A549 (cell line): Measurements from ENCODE around the gene MEGF9. TPM values are rescaled to one million over a fixed set of nuclear protein-coding genes. Genes with fewer than 3 reads are reported as not detected.
"Not testable (repeated sequence)": the region's sequence is repeated elsewhere in the genome, so short reads cannot be mapped to it uniquely, and the experiment has no call there.

Source experiments
- ATAC-seq, 2 experiments: fragments of 200-7000 bp in 1 of 2; fragments of >200 bp in 1 of 2; cut with Nextera tagmentation in 1 of 2; cut with Tn5 transposase in 1 of 2; 3 replicates each; pipeline versions ENCODE4 v1.8.0 to v1.9.1; 2018 to 2020; ENCODE audit warnings: mild to moderate bottlenecking in 1 of 2, moderate library complexity in 1 of 2
- CTCF ChIA-PET: fragments of 300-600 bp; sonication (Branson Sonifier 250); formaldehyde crosslinking; extraction: SDS; loops from one replicate; lab custom pipeline; 2021; ENCODE audit warnings: antibody characterized with exemption, inconsistent platforms; lab: Yijun Ruan, JAX
- POLR2A ChIA-PET: fragments of 350-600 bp; formaldehyde crosslinking; extraction: SDS; loops from one replicate; lab custom pipeline; 2021; ENCODE audit warnings: antibody characterized with exemption, inconsistent platforms; lab: Yijun Ruan, JAX
- DNase-seq, 2 experiments: peaks; one replicate each; pipeline versions ENCODE4 v3.0.0 to v3.0.0-alpha.2; 2011 to 2016; ENCODE audit warnings: low read depth in 1 of 2, low spot score in 1 of 2
- FAIRE-seq: peaks from 2 replicates; lab custom pipeline; 2011; peaks lifted over from hg19 to GRCh38; lab: Jason Lieb, UNC
- H3K27ac ChIP-seq, 2 experiments: fragments of >200 bp; sonication (Bioruptor Twin); formaldehyde crosslinking; 3 replicates each; pipeline ENCODE4 v1.5.1; 2016 to 2017
- H3K4me1 ChIP-seq: fragments of >200 bp; sonication (Bioruptor Twin); formaldehyde crosslinking; 3 replicates; pipeline ENCODE4 v1.6.1; 2016
- H3K4me2 ChIP-seq: fragments of >200 bp; sonication (Bioruptor Twin); formaldehyde crosslinking; 3 replicates; pipeline ENCODE4 v1.6.1; 2016
- H3K4me3 ChIP-seq: fragments of >200 bp; sonication (Bioruptor Twin); formaldehyde crosslinking; 3 replicates; pipeline ENCODE4 v1.5.1; 2016
- H3K9me3 ChIP-seq: fragments of >200 bp; sonication (Bioruptor Twin); formaldehyde crosslinking; 3 replicates; pipeline ENCODE4 v1.6.1; 2016
- ATOH8 ChIP-seq: fragments of 250-450 bp; sonication (Bioruptor Pico); IDR thresholded peaks from 2 replicates; pipeline ENCODE4 v1.5.0; 2020; ENCODE audit warnings: low read depth, mild to moderate bottlenecking, moderate library complexity
- BCL3 ChIP-seq: fragments of >200 bp; sonication (Bioruptor Twin); formaldehyde crosslinking; IDR thresholded peaks from 3 replicates; pipeline ENCODE4 v1.6.1; 2016
- CEBPB ChIP-seq, 2 experiments: fragments of >200 bp in 1 of 2; sonication (Bioruptor Twin) in 1 of 2; formaldehyde crosslinking in 1 of 2; IDR thresholded peaks; 2 replicates each; pipeline ENCODE4 v1.6.1; 2012 to 2016
- CTCF ChIP-seq: fragments of >200 bp; sonication (Bioruptor Twin); formaldehyde crosslinking; IDR thresholded peaks from 3 replicates; pipeline ENCODE4 v1.5.1; 2016
- E2F6 ChIP-seq: IDR thresholded peaks from 2 replicates; pipeline ENCODE4 v1.6.1; 2012; ENCODE audit warnings: low read depth, borderline replicate concordance
- EHMT2 ChIP-seq: fragments of 200-600 bp; sonication (generic); IDR thresholded peaks from 2 replicates; pipeline ENCODE4 v1.6.1; 2016; ENCODE audit warnings: antibody characterized with exemption, low read depth, mild to moderate bottlenecking, moderate library complexity
- FOSL2 ChIP-seq, 2 experiments: fragments of 450-650 bp in 1 of 2; fragments of >200 bp in 1 of 2; sonication (Bioruptor Twin) in 1 of 2; formaldehyde crosslinking; IDR thresholded peaks; 2 replicates each; pipeline versions ENCODE4 v1.5.0 to v1.6.1; 2016 to 2020; ENCODE audit warnings: mild to moderate bottlenecking in 1 of 2, moderate library complexity in 1 of 2
- HDAC2 ChIP-seq: fragments of 200-600 bp; sonication (generic); IDR thresholded peaks from 2 replicates; pipeline ENCODE4 v1.6.1; 2016
- HEYL ChIP-seq: fragments of 250-450 bp; sonication (Bioruptor Pico); IDR thresholded peaks from 2 replicates; pipeline ENCODE4 v1.8.0; 2021; ENCODE audit warnings: mild to moderate bottlenecking, moderate library complexity
- HOXB13 ChIP-seq: fragments of 250-450 bp; sonication (Bioruptor Pico); IDR thresholded peaks from 2 replicates; pipeline ENCODE4 v1.5.0; 2020; ENCODE audit warnings: low read depth, mild to moderate bottlenecking, moderate library complexity
- JUN ChIP-seq, 2 experiments: fragments of >200 bp; sonication (Bioruptor Twin); formaldehyde crosslinking; IDR thresholded peaks; 2 replicates in 1 of 2; 3 replicates in 1 of 2; pipeline ENCODE4 v1.6.1; 2016 to 2017
- KDM1A ChIP-seq: fragments of 200-600 bp; sonication (generic); IDR thresholded peaks from 2 replicates; pipeline ENCODE4 v1.6.1; 2016; ENCODE audit warnings: low read depth, mild to moderate bottlenecking
- MAZ ChIP-seq: fragments of 150-350 bp; IDR thresholded peaks from 2 replicates; pipeline ENCODE4 v1.6.1; 2014; ENCODE audit warnings: antibody characterized with exemption, low read depth, low read length, borderline replicate concordance
- PHF8 ChIP-seq: fragments of 200-600 bp; sonication (generic); IDR thresholded peaks from 2 replicates; pipeline ENCODE4 v1.6.1; 2016; ENCODE audit warnings: low read depth, mild to moderate bottlenecking, antibody characterized with exemption, moderate library complexity, borderline replicate concordance
- RAD21 ChIP-seq, 2 experiments: fragments of >200 bp in 1 of 2; sonication (Bioruptor Twin) in 1 of 2; formaldehyde crosslinking in 1 of 2; IDR thresholded peaks in 1 of 2; conservative IDR thresholded peaks in 1 of 2; 2 replicates in 1 of 2; 3 replicates in 1 of 2; pipeline ENCODE4 v1.6.1; 2012 to 2018; ENCODE audit warnings: inconsistent platforms in 1 of 2
- REST ChIP-seq: fragments of 200-600 bp; sonication (generic); IDR thresholded peaks from 2 replicates; pipeline ENCODE4 v1.6.1; 2016; ENCODE audit warnings: antibody characterized with exemption, mild to moderate bottlenecking, moderate library complexity
- RFX5 ChIP-seq: fragments of 450-650 bp; IDR thresholded peaks from 2 replicates; pipeline ENCODE4 v1.7.1; 2014; ENCODE audit warnings: antibody characterized with exemption, mild to moderate bottlenecking, moderate library complexity
- USF2 ChIP-seq: fragments of 450-650 bp; IDR thresholded peaks from 2 replicates; pipeline ENCODE4 v1.6.1; 2014; ENCODE audit warnings: antibody characterized with exemption
- ZFP36 ChIP-seq: fragments of 450-650 bp; IDR thresholded peaks from 2 replicates; pipeline ENCODE4 v1.6.1; 2014; ENCODE audit warnings: borderline replicate concordance; ENCODE audit not compliant: partially characterized antibody
- ZNF302 ChIP-seq: fragments of 250-450 bp; sonication (Bioruptor Pico); IDR thresholded peaks from 2 replicates; pipeline ENCODE4 v1.9.0; 2021; ENCODE audit warnings: inconsistent platforms, mild to moderate bottlenecking, moderate library complexity
- WGBS: methylation state at CpG from one replicate; pipeline ENCODE4 v1.1.6; 2017; ENCODE audit errors: missing lambda C conversion rate; 5-methylcytosine and 5-hydroxymethylcytosine counted together
- polyA plus RNA-seq, 4 experiments: library from polyadenylated mRNA; depleted of rRNA in 3 of 4; stranded (reverse); fragments of >200 nt; fragmentation: RNase III in 1 of 4; extraction: RNeasy Plus Mini Kit Qiagen cat#74134 plus additional on column Dnase treatment in 1 of 4; gene quantifications; 2 replicates in 3 of 4; 3 replicates in 1 of 4; pipeline ENCODE4 v1.2.3, GENCODE V29; 2011 to 2017

MEGF9 gene
- polyA plus RNA-seq, 2 of the 4 experiments (the other 2 are of a cell fraction) = 25.7 to 33.4 TPM

- ATAC-seq, FAIRE-seq: not testable (repeated sequence)
Measured at GRCh38 chr9:120640874-120641273, 73.4 kb downstream of the MEGF9 start.

GRCh38 chr9:120640380-120640779 is 73.9 kb downstream of the MEGF9 start:
- no peak for ATAC-seq
- CTCF ChIA-PET = no interaction called here
- FAIRE-seq = no peak
- peak overlapping the region; percentile 7; the same call in 1 of the 3 replicates for H3K4me2 ChIP-seq
- TF ChIP-seq ZNF302 (CRISPR knock-in tag) (no peak), E2F6 (no peak), ZFP36 (no peak), CEBPB (IDR thresholded peaks at IDR 0.05) (peak; percentile 63 to 70; a peak in 3 of 4 replicates)
- TF ChIP-seq, all 56 proteins: peak for 1
- peaks cover 61% of the 10 kb centered on the region for H3K4me1 ChIP-seq
- H3K27ac ChIP-seq = peak overlapping the region; percentile 11 to 23; a peak in 3 of 6 replicates
- POLR2A ChIA-PET = no interaction called here
- 79% methylated on average over 2 of the region's 2 CpGs for WGBS
- DNase-seq = no peak
- H3K9me3 ChIP-seq = peaks cover under 1% of the 10 kb centered on the region; the same call in 1 of the 3 replicates
- no peak overlapping the region for H3K4me3 ChIP-seq

More at GRCh38 chr9:120640874-120641273, 73.4 kb downstream of the MEGF9 start:
- 0 out of 2 replicates have a peak, but pooled peaks have one; percentile 53 for TF ChIP-seq KDM1A
- TF ChIP-seq, all 56 proteins: peak for 1; not testable (repeated sequence) for 55
- H3K4me2 ChIP-seq, POLR2A ChIA-PET, DNase-seq, H3K9me3 ChIP-seq, H3K4me3 ChIP-seq: not testable (repeated sequence)
- H3K4me1 ChIP-seq = peaks cover 66% of the 10 kb centered on the region
- 86% methylated on average over 1 of the region's 1 CpG for WGBS
- H3K27ac ChIP-seq = peak overlapping the region in 1 of 2 experiments; percentile 23; a peak in 1 of 6 replicates
- CTCF ChIA-PET = interaction anchor here (0.8 kb wide), 1 partner anchor 12 kb away, joined by 3 read pairs; no protein-coding TSS in a partner anchor

GRCh38 chr9:120637919-120638318 is 76.4 kb downstream of the MEGF9 start:
- ATAC-seq = peak in 1 of 2 experiments; percentile 47; a peak in 3 of 6 replicates
- Histone ChIP-seq H3K27ac (peak overlapping the region; percentile 75 to 94), H3K4me2 (peak overlapping the region; percentile 77), H3K9me3 (peaks cover 9% of the 10 kb centered on the region; the same call in 1 of the 3 replicates), H3K4me1 (peaks cover 63% of the 10 kb centered on the region), H3K4me3 (no peak overlapping the region)
- POLR2A ChIA-PET = no interaction called here
- WGBS = 82% methylated on average over 5 of the region's 5 CpGs
- no peak for DNase-seq
- no peak for FAIRE-seq
- CTCF ChIA-PET = interaction anchor here (0.6 to 1.6 kb wide), 5 partner anchors 9 to 186 kb away, joined by 3 read pairs; no protein-coding TSS in a partner anchor
- TF ChIP-seq REST (no peak), RFX5 (no peak), KDM1A (no peak), RAD21 (conservative IDR thresholded peaks at IDR 0.05 in 1 of 2, IDR thresholded peaks at IDR 0.05 in 1 of 2) (no peak), USF2 (no peak), ZFP36 (no peak), HDAC2 (no peak), BCL3 (no peak), HEYL (CRISPR knock-in tag) (no peak), FOSL2 (IDR thresholded peaks at IDR 0.05) (no peak), FOSL2 (CRISPR knock-in tag; IDR thresholded peaks at IDR 0.05) (no peak), E2F6 (no peak), MAZ (no peak), EHMT2 (no peak), JUN (IDR thresholded peaks at IDR 0.05) (no peak), CTCF (no peak), ATOH8 (CRISPR knock-in tag) (no peak), HOXB13 (no peak), PHF8 (no peak)
